Lung microvascular endothelial cell (primary cell): ENCODE measurements around the gene EDC3. TPM values are rescaled to one million over a fixed set of nuclear protein-coding genes. Genes with fewer than 3 reads are reported as not detected.
"Not testable (repeated sequence)": the region's sequence is repeated elsewhere in the genome, so short reads cannot be mapped to it uniquely, and the experiment has no call there.

Source experiments
- DNase-seq, 2 donors: peaks; one replicate each; pipeline versions ENCODE4 v3.0.0 to v3.0.0-alpha.2; 2010; ENCODE audit warnings: low read depth in 2 of 2
- total RNA-seq: library from RNA; depleted of rRNA; stranded (reverse); fragments of >200 nt; gene quantifications from 2 replicates; pipeline ENCODE4 v1.2.1, GENCODE V29; 2014

EDC3 gene
- total RNA-seq = 11.6 and 21.4 TPM in 2 replicates

- DNase-seq = peak; percentile 83
These were observed at the start of gene EDC3 for GRCh38 chr15:74695597-74696397. TSS of gene EDC3 (minus strand) at chr15:74696024. CDS start at chr15:74675124, 20,900 bp downstream.

- no peak for DNase-seq
These were observed 46.6 kb upstream of the EDC3 start for GRCh38 chr15:74742422-74742821.

- DNase-seq = not testable (repeated sequence)
These were observed 42.4 kb upstream of the EDC3 start for GRCh38 chr15:74738239-74738638.

- DNase-seq = no peak
These were observed 39.5 kb upstream of the EDC3 start for GRCh38 chr15:74735305-74735704.

- no peak for DNase-seq
These were observed 37.4 kb upstream of the EDC3 start for GRCh38 chr15:74733269-74733668.

- DNase-seq = no peak
These were observed 37.0 kb upstream of the EDC3 start for GRCh38 chr15:74732846-74733245.

GRCh38 chr15:74730619-74731316 lies 34.9 kb upstream of the EDC3 start:
- DNase-seq = peak in 1 of 2 donors; percentile 52

GRCh38 chr15:74729372-74729771 lies 33.5 kb upstream of the EDC3 start:
- not testable (repeated sequence) for DNase-seq

GRCh38 chr15:74728699-74729098 lies 32.9 kb upstream of the EDC3 start:
- not testable (repeated sequence) for DNase-seq

- DNase-seq = no peak
These were observed 31.9 kb upstream of the EDC3 start for GRCh38 chr15:74727727-74728126.

GRCh38 chr15:74726774-74727164 lies 30.9 kb upstream of the EDC3 start:
- peak in 1 of 2 donors; percentile 77 for DNase-seq

- DNase-seq = peak; percentile 31 to 78
These were observed 30.3 kb upstream of the EDC3 start for GRCh38 chr15:74725845-74726773.

- DNase-seq = peak in 1 of 2 donors; percentile 18
These were observed 29.5 kb upstream of the EDC3 start, which contains the start of gene CYP1A1 for GRCh38 chr15:74725225-74725774. TSS of gene CYP1A1 (minus strand) at chr15:74725528. CDS start at chr15:74723097, 2,431 bp downstream.

- no peak for DNase-seq
These were observed 28.9 kb upstream of the EDC3 start for GRCh38 chr15:74724570-74725224.

- DNase-seq = peak; percentile 51 to 83
These were observed 28.0 kb upstream of the EDC3 start for GRCh38 chr15:74723754-74724334.

GRCh38 chr15:74723187-74723586 lies 27.4 kb upstream of the EDC3 start:
- DNase-seq = no peak

- no peak for DNase-seq
These were observed 26.8 kb upstream of the EDC3 start for GRCh38 chr15:74722591-74722990.

- DNase-seq = no peak
These were observed 20.8 kb upstream of the EDC3 start for GRCh38 chr15:74716651-74717050.

- DNase-seq = no peak
These were observed 16.5 kb upstream of the EDC3 start for GRCh38 chr15:74712311-74712710.
